Measurements from ENCODE around the gene MGP. TPM values are rescaled to one million over a fixed set of nuclear protein-coding genes. Genes with fewer than 3 reads are reported as not detected.

Gene MGP
- total and polyA plus RNA-seq, 2 of the 8 experiments (the other 6 are each of a cell fraction or from before 2014, with no cell fraction given), result not detected

GRCh38 chr12:14858513-14858912, 27.1 kb downstream of the MGP start (continued):
- no peak for TF ChIP-seq CTCF (IDR thresholded peaks at IDR 0.05; ENCODE audit: control extremely low read depth in 1 of 3, insufficient read depth in 1 of 3, low read depth in 1 of 3, low read length in 3 of 3)
- TF ChIP-seq RBBP5 (IDR thresholded peaks at IDR 0.05; ENCODE audit: borderline replicate concordance, low read depth, low read length), result no peak

Data from H1 (cell line).